GM21576 (cell line): ENCODE results near the gene MXRA8.
A peak's percentile ranks its signal among the peaks of the same experiment; 100 is the strongest.

Experiments used
- ATAC-seq: cut with Tn5 transposase; IDR thresholded peaks from one replicate; pipeline ENCODE4 v1.9.1; 2021; ENCODE audit warnings: mild to moderate bottlenecking, moderate library complexity; ENCODE audit not compliant: unreplicated experiment

The MXRA8 gene

DNA sequence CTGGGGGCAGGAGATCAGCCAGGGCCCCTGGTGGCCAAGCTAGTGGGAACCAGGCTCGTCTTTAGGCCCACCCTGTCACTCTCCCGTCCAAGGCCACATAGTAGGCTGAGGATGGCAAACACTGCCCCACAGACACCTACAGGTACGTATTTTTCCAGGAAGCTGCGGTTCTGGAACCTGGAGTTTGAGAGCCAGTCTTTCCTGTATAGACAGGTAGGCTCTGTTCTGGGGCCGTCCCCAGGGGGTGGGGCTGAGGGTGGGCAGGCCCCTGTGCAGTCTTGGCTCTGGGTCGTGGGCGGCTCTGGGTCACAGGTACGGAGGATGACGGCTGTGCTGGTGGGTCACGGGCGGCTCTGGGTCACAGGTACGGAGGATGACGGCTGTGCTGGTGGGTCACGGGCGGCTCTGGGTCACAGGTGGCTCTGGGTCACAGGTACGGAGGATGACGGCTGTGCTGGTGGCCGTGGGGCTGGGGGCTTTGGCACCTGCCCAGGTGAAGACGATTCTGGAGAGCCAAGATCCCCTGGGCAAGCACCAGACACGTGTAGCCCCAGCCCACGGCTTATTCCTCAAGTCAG lies 47.8 kb downstream of the MXRA8 start:
- no peak for ATAC-seq

GRCh38 chr1:1310109-1310385 lies 48.3 kb downstream of the MXRA8 start:
- ATAC-seq, result no peak

- no peak for ATAC-seq
Measured at GRCh38 chr1:1309251-1310108, 48.9 kb downstream of the MXRA8 start.

GRCh38 chr1:1308756-1309250 lies 49.6 kb downstream of the MXRA8 start:
- no peak for ATAC-seq

GRCh38 chr1:1307923-1308755 lies 50.2 kb downstream of the MXRA8 start, which contains the start of the genes ACAP3 and PUSL1:
Gene ACAP3, minus strand, starts transcription at chr1:1307930. Its CDS starts 115 bp downstream, at chr1:1307815.
Gene PUSL1, plus strand, starts transcription at chr1:1308597. Its CDS starts 47 bp downstream, at chr1:1308644.
- ATAC-seq, result peak; percentile 56

DNA sequence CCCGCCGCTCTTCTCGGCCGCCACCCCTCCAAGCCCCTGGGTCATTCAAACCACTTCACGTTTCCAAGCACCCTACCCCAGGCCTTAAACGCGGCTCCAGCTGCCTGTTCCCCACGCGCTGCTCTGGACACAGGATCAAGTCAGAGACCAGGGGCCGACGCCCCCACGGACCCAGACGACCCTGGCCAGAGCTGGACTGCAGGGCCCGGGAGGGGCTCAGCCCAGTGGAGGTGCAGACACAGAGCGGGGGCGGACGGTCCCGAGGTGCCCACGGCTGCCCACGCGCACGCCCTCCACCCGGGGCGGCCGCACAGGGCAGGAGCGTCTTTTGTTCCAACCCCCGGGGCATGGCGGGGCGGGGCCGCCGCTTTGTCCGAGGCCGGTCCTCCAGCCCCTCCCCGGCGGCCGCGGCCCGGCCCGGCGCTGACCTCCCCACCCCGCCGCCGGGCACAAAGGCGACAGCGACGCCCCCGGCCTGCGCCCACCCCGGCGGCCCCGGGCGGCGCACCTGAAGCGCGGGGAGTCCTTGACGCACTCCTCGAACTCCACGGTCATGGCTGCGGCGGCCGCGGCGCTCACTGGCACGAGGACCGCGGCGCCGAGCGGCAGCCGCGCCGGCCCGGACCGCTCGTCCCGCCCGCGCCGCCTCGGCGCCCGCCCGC lies 51.0 kb downstream of the MXRA8 start:
- peak; percentile 2 for ATAC-seq

DNA sequence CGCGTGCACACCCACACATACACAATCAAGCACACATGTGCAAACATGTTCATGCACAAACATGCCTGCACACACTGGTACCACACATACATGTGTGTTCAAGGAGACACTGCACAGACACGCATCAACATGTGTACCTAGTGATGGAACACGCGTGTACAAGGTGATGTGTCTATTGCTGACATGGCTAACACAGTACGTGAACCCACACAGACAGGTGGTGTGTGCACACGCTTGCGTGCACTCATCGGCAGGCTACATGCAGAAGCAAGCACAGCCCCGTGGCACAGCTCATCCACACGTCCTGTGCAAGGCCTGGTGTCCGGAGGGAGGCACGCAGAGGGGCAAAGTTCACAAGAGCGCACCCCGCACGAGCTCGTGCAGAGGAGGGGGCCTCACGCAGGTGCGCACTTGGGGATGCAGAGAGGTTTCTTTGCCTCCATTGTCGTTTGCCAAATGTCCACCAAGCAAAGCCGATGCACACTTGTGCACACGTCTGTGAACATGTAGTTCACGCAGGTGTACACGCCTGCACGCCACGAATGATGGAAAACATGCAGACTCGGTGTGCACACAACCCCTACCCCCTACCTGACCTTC lies 51.6 kb downstream of the MXRA8 start:
- ATAC-seq, result no peak

DNA sequence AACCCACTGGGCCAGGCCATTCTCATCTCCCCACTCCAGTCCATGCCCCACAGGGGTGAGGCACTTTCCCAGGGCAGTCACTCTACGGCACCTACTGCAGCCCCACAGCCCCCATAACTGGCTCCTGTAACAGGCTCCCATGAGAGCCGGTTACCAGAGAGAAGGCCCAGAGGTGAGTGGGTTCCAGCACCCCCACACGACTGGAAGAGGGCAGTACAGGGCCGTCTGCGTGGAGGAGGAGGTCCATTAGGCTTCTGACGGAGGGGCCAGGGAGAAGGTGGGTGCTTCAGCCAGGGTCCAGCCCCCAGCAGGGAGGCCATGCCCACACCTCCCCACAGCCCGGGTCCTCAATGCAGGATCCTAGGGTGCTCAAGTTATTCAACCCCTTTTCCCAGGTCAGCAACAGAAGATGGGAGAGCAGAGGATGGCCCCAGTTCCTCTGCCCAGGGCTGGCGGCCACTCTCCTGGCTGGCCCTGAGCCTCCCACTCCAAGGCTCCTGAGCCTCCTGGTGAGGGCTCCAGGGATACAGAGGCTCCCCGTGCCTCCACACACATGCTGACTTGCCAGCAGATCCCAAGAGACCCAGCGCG lies 52.2 kb downstream of the MXRA8 start:
- no peak for ATAC-seq

DNA sequence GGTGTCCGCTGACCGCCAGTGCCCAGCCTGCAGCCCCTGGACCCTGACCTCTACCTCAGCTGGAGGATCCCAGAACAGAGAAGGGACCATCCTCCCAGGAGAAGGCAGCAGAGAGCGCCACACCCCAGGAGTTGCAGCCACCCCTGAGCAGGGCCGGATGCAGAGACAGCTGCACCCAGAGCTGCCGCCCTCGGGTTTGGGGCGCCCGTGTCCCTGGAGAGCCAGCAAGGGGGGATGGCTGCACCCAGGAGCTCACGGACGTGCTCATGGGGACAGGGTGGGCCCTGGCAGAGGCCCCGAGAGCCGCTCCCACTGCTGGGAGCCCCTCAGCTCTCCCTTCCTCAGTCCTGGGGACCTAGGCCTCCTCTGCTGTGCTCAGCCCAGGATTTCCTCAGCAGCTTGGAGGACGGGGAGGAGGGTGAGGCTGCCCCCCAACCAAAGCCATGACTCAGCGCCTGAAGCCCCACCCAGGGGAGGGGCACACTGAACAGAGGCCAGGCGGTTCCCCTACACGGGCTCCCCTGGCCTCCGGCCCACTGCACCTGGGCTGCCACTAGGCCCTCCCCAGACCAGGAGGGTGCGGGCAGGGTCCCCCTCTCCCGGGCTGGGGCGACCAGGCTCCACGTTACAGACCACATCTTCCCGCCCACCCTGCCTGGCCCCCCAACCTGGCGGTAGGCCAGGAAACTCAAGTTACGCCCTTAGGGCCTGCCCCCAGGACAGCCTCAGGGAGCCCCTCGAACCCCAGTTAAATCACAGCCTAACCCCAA lies 52.9 kb downstream of the MXRA8 start:
- ATAC-seq, result no peak

GRCh38 chr1:1304331-1305299 lies 53.7 kb downstream of the MXRA8 start:
- no peak for ATAC-seq

GRCh38 chr1:1303736-1304135 lies 54.6 kb downstream of the MXRA8 start:
- ATAC-seq, result no peak

DNA sequence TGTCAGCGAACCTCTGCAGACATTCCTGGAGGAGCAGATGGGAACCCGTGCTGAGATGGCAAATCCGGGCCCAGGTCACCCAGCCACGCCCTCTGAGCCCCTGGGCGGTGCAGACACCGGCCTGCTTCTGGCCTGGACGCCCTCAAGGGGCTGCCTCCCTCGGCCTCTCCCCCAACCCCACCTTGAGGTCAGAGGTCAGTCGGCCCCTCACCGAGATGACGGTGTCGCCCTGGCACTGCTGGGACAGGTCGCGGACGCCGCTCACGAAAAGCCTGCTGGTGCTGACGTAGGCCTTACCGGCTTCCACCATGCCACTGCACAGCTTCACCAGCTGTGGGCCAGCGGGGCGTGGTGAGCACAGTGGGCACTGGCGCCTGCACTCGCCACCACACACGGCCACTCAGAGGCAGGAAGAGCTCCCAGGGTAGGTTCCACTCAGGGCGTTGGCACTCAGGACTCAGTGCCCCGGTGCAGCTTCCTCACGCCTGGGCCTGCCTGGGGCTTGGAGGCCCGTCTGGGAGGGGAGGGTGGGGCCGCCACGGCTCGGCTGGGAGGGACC lies 55.3 kb downstream of the MXRA8 start:
- ATAC-seq, result no peak
